Bronchial epithelial cell (primary cell): ENCODE results near the gene MXRA8. TPM values are rescaled to one million over a fixed set of nuclear protein-coding genes. Genes with fewer than 3 reads are reported as not detected.
"Not testable (repeated sequence)": the region's sequence is repeated elsewhere in the genome, so short reads cannot be mapped to it uniquely, and the experiment has no call there.

ENCODE experiments used
- DNase-seq: peaks from one replicate; pipeline ENCODE4 v3.0.0-alpha.2; 2010; ENCODE audit warnings: low read depth
- FAIRE-seq: peaks from 2 replicates; lab custom pipeline; 2011; peaks lifted over from hg19 to GRCh38; lab: Jason Lieb, UNC
- H3K27me3 ChIP-seq: 2 replicates; pipeline ENCODE4 v1.5.1; 2011; ENCODE audit warnings: low read length; ENCODE audit not compliant: control insufficient read depth, insufficient read depth
- H3K36me3 ChIP-seq: 2 replicates; pipeline ENCODE4 v1.5.1; 2011; ENCODE audit warnings: low read length; ENCODE audit not compliant: control insufficient read depth, insufficient read depth
- H3K4me3 ChIP-seq: 2 replicates; pipeline ENCODE4 v1.5.1; 2011; ENCODE audit warnings: mild to moderate bottlenecking, low read depth, low read length, control low read depth
- CTCF ChIP-seq: IDR thresholded peaks from 2 replicates; pipeline ENCODE4 v1.5.1; 2011; ENCODE audit warnings: mild to moderate bottlenecking, moderate library complexity, low read length, control low read depth, inconsistent platforms; ENCODE audit not compliant: insufficient read depth, severe bottlenecking
- total RNA-seq: library from RNA; depleted of rRNA; stranded (reverse); fragments of >200 nt; gene quantifications from 2 replicates; pipeline ENCODE4 v1.2.1, GENCODE V29; 2014

MXRA8 gene
- total RNA-seq: 0.51 and 5.0 TPM in 2 replicates

GRCh38 chr1:1358433-1359271 is at the start of gene MXRA8:
MXRA8 (minus strand) TSS chr1:1358555; CDS start chr1:1358504, 51 bp downstream.
- DNase-seq (no peak), FAIRE-seq (no peak)
- no peak within 1 kb of the TSS for H3K4me3 ChIP-seq
- no peaks in the 10 kb centered on the region for H3K27me3 ChIP-seq
- no peaks in the 10 kb centered on the region for H3K36me3 ChIP-seq
- TF ChIP-seq CTCF: no peak

GRCh38 chr1:1407636-1408318 is 49.4 kb upstream of the MXRA8 start:
- no peaks in the 10 kb centered on the region for H3K27me3 ChIP-seq
- peaks cover 13% of the 10 kb centered on the region for H3K36me3 ChIP-seq
- FAIRE-seq: no peak
- H3K4me3 ChIP-seq: peak overlapping the region; percentile 90
- peak; percentile 14 for TF ChIP-seq CTCF
- DNase-seq: no peak

- DNase-seq (peak; percentile 81), FAIRE-seq (no peak)
- TF ChIP-seq CTCF: no peak
- peaks cover 17% of the 10 kb centered on the region for H3K36me3 ChIP-seq
- H3K27me3 ChIP-seq: no peaks in the 10 kb centered on the region
- peak within 1 kb of the TSS; percentile 90 for H3K4me3 ChIP-seq
Measured at GRCh38 chr1:1406821-1407635, 48.7 kb upstream of the MXRA8 start, which contains the start of gene MRPL20. MRPL20 (minus strand) TSS chr1:1407293; CDS start chr1:1407217, 76 bp downstream.

GRCh38 chr1:1406101-1406820 is 47.9 kb upstream of the MXRA8 start:
- FAIRE-seq (no peak), DNase-seq (no peak)
- H3K4me3 ChIP-seq: peak overlapping the region; percentile 90
- H3K36me3 ChIP-seq: peaks cover 22% of the 10 kb centered on the region
- no peaks in the 10 kb centered on the region for H3K27me3 ChIP-seq
- TF ChIP-seq CTCF: no peak

GRCh38 chr1:1403653-1404052 is 45.3 kb upstream of the MXRA8 start:
- no peak for TF ChIP-seq CTCF
- peaks cover 24% of the 10 kb centered on the region for H3K36me3 ChIP-seq
- FAIRE-seq (no peak), DNase-seq (no peak)
- H3K4me3 ChIP-seq: no peak overlapping the region
- H3K27me3 ChIP-seq: no peaks in the 10 kb centered on the region

- H3K27me3 ChIP-seq, FAIRE-seq, DNase-seq, H3K4me3 ChIP-seq: not testable (repeated sequence)
- peaks cover 28% of the 10 kb centered on the region for H3K36me3 ChIP-seq
Measured at GRCh38 chr1:1402901-1403392, 44.6 kb upstream of the MXRA8 start.
